ENCODE measurements around the gene PRKCD. TPM values are rescaled to one million over a fixed set of nuclear protein-coding genes. Genes with fewer than 3 reads are reported as not detected.

Gene PRKCD
- polyA plus RNA-seq, 1 experiment: 13.7 TPM

- Histone ChIP-seq H3K4me3 (ENCODE audit: low read depth, low read length) (no peak overlapping the region), H3K9me3 (ENCODE audit: control insufficient read depth, insufficient read depth, low read length) (no peaks in the 10 kb centered on the region), H3K27ac (ENCODE audit: low read depth, low read length) (peak overlapping the region; percentile 34), H3K27me3 (ENCODE audit: control insufficient read depth, insufficient read depth, low read length) (no peaks in the 10 kb centered on the region)
- ChIA-PET POLR2A (no interaction called here), CTCF (interaction anchor here (1.6 to 3.8 kb wide), 2 partner anchors 20 to 56 kb away, joined by 3 to 19 read pairs; no protein-coding TSS in a partner anchor)
- no peak for DNase-seq (ENCODE audit: low read depth, low spot score)
- no peak for TF ChIP-seq CTCF (IDR thresholded peaks at IDR 0.05; ENCODE audit: low read depth, low read length)
These were observed 20.8 kb upstream of the PRKCD start for GRCh38 chr3:53139906-53140846.

- TF ChIP-seq CTCF (IDR thresholded peaks at IDR 0.05; ENCODE audit: low read depth, low read length): no peak
- no peak for DNase-seq (ENCODE audit: low read depth, low spot score)
- Histone ChIP-seq H3K4me3 (ENCODE audit: low read depth, low read length) (no peak overlapping the region), H3K27ac (ENCODE audit: low read depth, low read length) (no peak overlapping the region), H3K9me3 (ENCODE audit: control insufficient read depth, insufficient read depth, low read length) (no peaks in the 10 kb centered on the region), H3K27me3 (ENCODE audit: control insufficient read depth, insufficient read depth, low read length) (no peaks in the 10 kb centered on the region)
- POLR2A ChIA-PET: no interaction called here
- CTCF ChIA-PET: interaction anchor here (0.5 to 3.8 kb wide), 3 partner anchors 19 to 207 kb away, joined by 3 to 19 read pairs (median 5); no protein-coding TSS in a partner anchor
These were observed 19.9 kb upstream of the PRKCD start for GRCh38 chr3:53140847-53141845.

GRCh38 chr3:53142986-53143385 is 18.0 kb upstream of the PRKCD start:
- Histone ChIP-seq H3K27ac (ENCODE audit: low read depth, low read length) (no peak overlapping the region), H3K27me3 (ENCODE audit: control insufficient read depth, insufficient read depth, low read length) (no peaks in the 10 kb centered on the region), H3K9me3 (ENCODE audit: control insufficient read depth, insufficient read depth, low read length) (no peaks in the 10 kb centered on the region), H3K4me3 (ENCODE audit: low read depth, low read length) (no peak overlapping the region)
- no peak for TF ChIP-seq CTCF (IDR thresholded peaks at IDR 0.05; ENCODE audit: low read depth, low read length)
- POLR2A ChIA-PET: no interaction called here
- no peak for DNase-seq (ENCODE audit: low read depth, low spot score)
- CTCF ChIA-PET: interaction anchor here (2.1 to 3.8 kb wide), 2 partner anchors 9 to 53 kb away, joined by 10 to 19 read pairs; no protein-coding TSS in a partner anchor

GRCh38 chr3:53144446-53144845 is 16.6 kb upstream of the PRKCD start:
- no peak for TF ChIP-seq CTCF (IDR thresholded peaks at IDR 0.05; ENCODE audit: low read depth, low read length)
- ChIA-PET CTCF (interaction anchor here (0.7 kb wide), 1 partner anchor 9 kb away, joined by 3 read pairs; no protein-coding TSS in a partner anchor), POLR2A (no interaction called here)
- no peak for DNase-seq (ENCODE audit: low read depth, low spot score)
- Histone ChIP-seq H3K9me3 (ENCODE audit: control insufficient read depth, insufficient read depth, low read length) (no peaks in the 10 kb centered on the region), H3K27me3 (ENCODE audit: control insufficient read depth, insufficient read depth, low read length) (no peaks in the 10 kb centered on the region), H3K27ac (ENCODE audit: low read depth, low read length) (no peak overlapping the region), H3K4me3 (ENCODE audit: low read depth, low read length) (no peak overlapping the region)

All from AG04450 (cell line).